Nephron progenitor cell (in vitro differentiated cells): ENCODE measurements around the gene PCSK5.
"Not testable (repeated sequence)": the region's sequence is repeated elsewhere in the genome, so short reads cannot be mapped to it uniquely, and the experiment has no call there.

Source experiments
- DNase-seq: peaks from one replicate; pipeline ENCODE4 v3.0.0; 2021
- H3K27ac Mint-ChIP-seq: 2 replicates; pipeline ENCODE4 v1.8.0; 2021; ENCODE audit warnings: mild to moderate bottlenecking, moderate library complexity, mixed read lengths
- H3K27me3 Mint-ChIP-seq: 2 replicates; pipeline ENCODE4 v1.8.0; 2021; ENCODE audit warnings: mild to moderate bottlenecking, low read depth, mixed read lengths; ENCODE audit not compliant: poor library complexity
- H3K36me3 Mint-ChIP-seq: 2 replicates; pipeline ENCODE4 v1.8.0; 2021; ENCODE audit warnings: low read depth, mixed read lengths
- H3K4me1 Mint-ChIP-seq: 2 replicates; pipeline ENCODE4 v1.8.0; 2021; ENCODE audit warnings: mixed read lengths
- H3K4me3 Mint-ChIP-seq: 2 replicates; pipeline ENCODE4 v1.8.0; 2021; ENCODE audit warnings: mild to moderate bottlenecking, moderate library complexity, mixed read lengths
- H3K9me3 Mint-ChIP-seq: 2 replicates; pipeline ENCODE4 v1.8.0; 2021; ENCODE audit warnings: mild to moderate bottlenecking, moderate library complexity, mixed read lengths
- CTCF ChIP-seq: fragments of 200-600 bp; sonication (generic); IDR thresholded peaks from 2 replicates; pipeline ENCODE4 v1.5.0; 2021; ENCODE audit warnings: antibody characterized with exemption

Gene PCSK5

GRCh38 chr9:76321195-76321828 lies 430.8 kb downstream of the PCSK5 start:
- TF ChIP-seq CTCF: no peak
- Mint-ChIP-seq H3K9me3 (no peaks in the 10 kb centered on the region), H3K4me3 (no peak overlapping the region), H3K27me3 (peaks cover 10% of the 10 kb centered on the region), H3K4me1 (peaks cover 22% of the 10 kb centered on the region), H3K27ac (peak overlapping the region; percentile 33), H3K36me3 (peaks cover 5% of the 10 kb centered on the region)
- DNase-seq: no peak

- no peaks in the 10 kb centered on the region for H3K9me3 Mint-ChIP-seq
- DNase-seq: no peak
- H3K36me3 Mint-ChIP-seq: peaks cover 5% of the 10 kb centered on the region
- no peak overlapping the region for H3K4me3 Mint-ChIP-seq
- H3K27me3 Mint-ChIP-seq: peaks cover 10% of the 10 kb centered on the region
- no peak for TF ChIP-seq CTCF
- no peak overlapping the region for H3K27ac Mint-ChIP-seq
- H3K4me1 Mint-ChIP-seq: peaks cover 22% of the 10 kb centered on the region
Measured at GRCh38 chr9:76322810-76323209, 432.3 kb downstream of the PCSK5 start.

- no peak for TF ChIP-seq CTCF
- Mint-ChIP-seq H3K9me3 (no peaks in the 10 kb centered on the region), H3K36me3 (peaks cover 5% of the 10 kb centered on the region), H3K27ac (no peak overlapping the region), H3K4me3 (no peak overlapping the region), H3K4me1 (peaks cover 22% of the 10 kb centered on the region), H3K27me3 (peaks cover 12% of the 10 kb centered on the region)
- no peak for DNase-seq
Measured at GRCh38 chr9:76323490-76323889, 433.0 kb downstream of the PCSK5 start.

GRCh38 chr9:76324030-76324429 lies 433.6 kb downstream of the PCSK5 start:
- H3K27ac Mint-ChIP-seq, H3K36me3 Mint-ChIP-seq, H3K9me3 Mint-ChIP-seq, H3K4me3 Mint-ChIP-seq, DNase-seq: not testable (repeated sequence)
- Mint-ChIP-seq H3K27me3 (peaks cover 13% of the 10 kb centered on the region), H3K4me1 (peaks cover 22% of the 10 kb centered on the region)

- Mint-ChIP-seq H3K4me1 (peaks cover 18% of the 10 kb centered on the region), H3K27me3 (peaks cover 12% of the 10 kb centered on the region), H3K4me3 (no peak overlapping the region), H3K9me3 (peaks cover 13% of the 10 kb centered on the region), H3K27ac (no peak overlapping the region), H3K36me3 (no peaks in the 10 kb centered on the region)
- no peak for DNase-seq
- no peak for TF ChIP-seq CTCF
Measured at GRCh38 chr9:76330034-76330433, 439.6 kb downstream of the PCSK5 start.

- Mint-ChIP-seq H3K27ac (no peak overlapping the region), H3K27me3 (peaks cover 10% of the 10 kb centered on the region), H3K9me3 (peaks cover 13% of the 10 kb centered on the region), H3K4me3 (no peak overlapping the region), H3K36me3 (no peaks in the 10 kb centered on the region), H3K4me1 (peaks cover 18% of the 10 kb centered on the region)
- no peak for DNase-seq
- no peak for TF ChIP-seq CTCF
Measured at GRCh38 chr9:76333388-76333787, 442.9 kb downstream of the PCSK5 start.
